ENCODE measurements around the gene MEF2A. TPM values are rescaled to one million over a fixed set of nuclear protein-coding genes. Genes with fewer than 3 reads are reported as not detected.

Gene MEF2A
- total RNA-seq, 3 donors from 2014 or later = 41.6 to 77.6 (median 63.4) TPM

- DNase-seq (ENCODE audit: low spot score in 2 of 2) = no peak
- TF ChIP-seq CTCF (IDR thresholded peaks at IDR 0.05) = no peak
- TF ChIP-seq POLR2AphosphoS5 (IDR thresholded peaks at IDR 0.05) = no peak
- Histone ChIP-seq H3K9me3 (no peaks in the 10 kb centered on the region), H3K27me3 (no peaks in the 10 kb centered on the region), H3K36me3 (no peaks in the 10 kb centered on the region), H3K27ac (no peak overlapping the region), H3K4me1 (no peaks in the 10 kb centered on the region), H3K4me3 (no peak overlapping the region)
- intact Hi-C loops (cut with DNase I; ENCODE audit: low total_unique reads) = no loop called here
Measured at GRCh38 chr15:99634576-99634975, 68.8 kb downstream of the MEF2A start.

- Histone ChIP-seq H3K4me3 (no peak overlapping the region), H3K36me3 (no peaks in the 10 kb centered on the region), H3K4me1 (no peaks in the 10 kb centered on the region), H3K27me3 (no peaks in the 10 kb centered on the region), H3K9me3 (no peaks in the 10 kb centered on the region), H3K27ac (no peak overlapping the region)
- TF ChIP-seq POLR2A (IDR thresholded peaks at IDR 0.05) (no peak), POLR2AphosphoS5 (IDR thresholded peaks at IDR 0.05) (no peak), CTCF (IDR thresholded peaks at IDR 0.05) (no peak)
- intact Hi-C loops (cut with DNase I; ENCODE audit: low total_unique reads) = no loop called here
- DNase-seq (ENCODE audit: low spot score in 2 of 2) = no peak
Measured at GRCh38 chr15:99635145-99635544, 69.4 kb downstream of the MEF2A start.

- TF ChIP-seq POLR2AphosphoS5 (IDR thresholded peaks at IDR 0.05) (no peak), POLR2A (IDR thresholded peaks at IDR 0.05) (no peak), CTCF (IDR thresholded peaks at IDR 0.05) (no peak)
- H3K27me3 ChIP-seq = no peaks in the 10 kb centered on the region
- no peak overlapping the region for H3K4me3 ChIP-seq
- DNase-seq (ENCODE audit: low spot score in 2 of 2) = no peak
- H3K4me1 ChIP-seq = no peaks in the 10 kb centered on the region
- no peaks in the 10 kb centered on the region for H3K9me3 ChIP-seq
- H3K27ac ChIP-seq = no peak overlapping the region
- intact Hi-C loops (cut with DNase I; ENCODE audit: low total_unique reads) = no loop called here
- no peaks in the 10 kb centered on the region for H3K36me3 ChIP-seq
Measured at GRCh38 chr15:99635794-99636193, 70.0 kb downstream of the MEF2A start.

- Histone ChIP-seq H3K4me1 (no peaks in the 10 kb centered on the region), H3K27ac (no peak overlapping the region), H3K9me3 (no peaks in the 10 kb centered on the region), H3K27me3 (no peaks in the 10 kb centered on the region), H3K36me3 (no peaks in the 10 kb centered on the region), H3K4me3 (no peak overlapping the region)
- TF ChIP-seq CTCF (IDR thresholded peaks at IDR 0.05) = no peak
- no peak for TF ChIP-seq POLR2AphosphoS5 (IDR thresholded peaks at IDR 0.05)
- TF ChIP-seq POLR2A (IDR thresholded peaks at IDR 0.05) = no peak
- intact Hi-C loops (cut with DNase I; ENCODE audit: low total_unique reads) = no loop called here
- no peak for DNase-seq (ENCODE audit: low spot score in 2 of 2)
Measured at GRCh38 chr15:99644913-99645542, 79.2 kb downstream of the MEF2A start.

- H3K4me3 ChIP-seq = no peak overlapping the region
- no peak for DNase-seq (ENCODE audit: low spot score in 2 of 2)
- no peaks in the 10 kb centered on the region for H3K36me3 ChIP-seq
- intact Hi-C loops (cut with DNase I; ENCODE audit: low total_unique reads) = no loop called here
- no peaks in the 10 kb centered on the region for H3K4me1 ChIP-seq
- no peak for TF ChIP-seq CTCF (IDR thresholded peaks at IDR 0.05)
- no peak for TF ChIP-seq POLR2A (IDR thresholded peaks at IDR 0.05)
- no peak for TF ChIP-seq POLR2AphosphoS5 (IDR thresholded peaks at IDR 0.05)
- H3K27me3 ChIP-seq = no peaks in the 10 kb centered on the region
- H3K27ac ChIP-seq = no peak overlapping the region
- no peaks in the 10 kb centered on the region for H3K9me3 ChIP-seq
Measured at GRCh38 chr15:99645543-99645935, 79.8 kb downstream of the MEF2A start.

All from breast epithelium (tissue), 4 donors.